SK-N-SH treated with all-trans-retinoic acid at 6 μM for 48 hours (cell line): ENCODE results near the gene GPATCH1.
"Not testable (repeated sequence)": the region's sequence is repeated elsewhere in the genome, so short reads cannot be mapped to it uniquely, and the experiment has no call there.

Source experiments
- ATAC-seq: fragments of 200-7000 bp; cut with Tn5 transposase; 3 replicates; pipeline ENCODE4 v1.9.1; 2020; ENCODE audit warnings: mild to moderate bottlenecking, moderate library complexity
- ARNTL ChIP-seq: fragments of 450-650 bp; formaldehyde crosslinking; IDR thresholded peaks from 2 replicates; pipeline ENCODE4 v1.5.0; 2020; ENCODE audit warnings: low read depth, mild to moderate bottlenecking, moderate library complexity, borderline replicate concordance
- BACH2 ChIP-seq: fragments of 250-450 bp; sonication (Bioruptor Pico); IDR thresholded peaks from 2 replicates; pipeline ENCODE4 v1.9.0; 2021; ENCODE audit warnings: mild to moderate bottlenecking, borderline replicate concordance
- CREB5 ChIP-seq: fragments of 250-450 bp; sonication (Bioruptor Pico); IDR thresholded peaks from 2 replicates; pipeline ENCODE4 v1.5.1; 2020; ENCODE audit warnings: low read depth, mild to moderate bottlenecking, moderate library complexity
- CSDC2 ChIP-seq: fragments of 250-450 bp; sonication (Bioruptor Pico); IDR thresholded peaks from 2 replicates; pipeline ENCODE4 v1.5.0; 2020; ENCODE audit warnings: mild to moderate bottlenecking, moderate library complexity
- CSRNP3 ChIP-seq: fragments of 250-450 bp; sonication (Bioruptor Pico); IDR thresholded peaks from 2 replicates; pipeline ENCODE4 v1.5.1; 2021; ENCODE audit warnings: mild to moderate bottlenecking, moderate library complexity
- ESRRG ChIP-seq: fragments of 250-450 bp; sonication (Bioruptor Pico); IDR thresholded peaks from 2 replicates; pipeline ENCODE4 v1.6.1; 2021; ENCODE audit warnings: mild to moderate bottlenecking
- GLIS3 ChIP-seq: fragments of 250-450 bp; sonication (Bioruptor Pico); IDR thresholded peaks from 2 replicates; pipeline ENCODE4 v1.5.0; 2020; ENCODE audit warnings: mild to moderate bottlenecking, moderate library complexity
- ISL1 ChIP-seq: fragments of 250-450 bp; sonication (Bioruptor Pico); IDR thresholded peaks from 2 replicates; pipeline ENCODE4 v2.1.2; 2022; ENCODE audit warnings: mild to moderate bottlenecking, moderate library complexity
- OSR1 ChIP-seq: fragments of 250-450 bp; sonication (Bioruptor Pico); IDR thresholded peaks from 2 replicates; pipeline ENCODE4 v1.8.0; 2022; ENCODE audit warnings: moderate library complexity, mild to moderate bottlenecking, inconsistent platforms
- PATZ1 ChIP-seq: fragments of 250-450 bp; sonication (Bioruptor Pico); IDR thresholded peaks from 2 replicates; pipeline ENCODE4 v1.8.0; 2020; ENCODE audit warnings: mild to moderate bottlenecking, moderate library complexity, borderline replicate concordance
- RARB ChIP-seq: fragments of 250-450 bp; sonication (Bioruptor Pico); IDR thresholded peaks from 2 replicates; pipeline ENCODE4 v1.8.0; 2021; ENCODE audit warnings: mild to moderate bottlenecking, moderate library complexity
- SNAI2 ChIP-seq: fragments of 250-450 bp; sonication (Bioruptor Pico); IDR thresholded peaks from 2 replicates; pipeline ENCODE4 v1.5.0; 2020; ENCODE audit warnings: mild to moderate bottlenecking, moderate library complexity
- TCF4 ChIP-seq: fragments of 250-450 bp; sonication (Bioruptor Pico); IDR thresholded peaks from 2 replicates; pipeline ENCODE4 v1.8.0; 2021; ENCODE audit warnings: mild to moderate bottlenecking, moderate library complexity, borderline replicate concordance
- TSHZ2 ChIP-seq: fragments of 250-450 bp; sonication (Bioruptor Pico); IDR thresholded peaks from 2 replicates; pipeline ENCODE4 v1.5.0; 2020; ENCODE audit warnings: mild to moderate bottlenecking, moderate library complexity
- ZC3H10 ChIP-seq: fragments of 250-450 bp; sonication (Bioruptor Pico); IDR thresholded peaks from 2 replicates; pipeline ENCODE4 v1.5.1; 2021; ENCODE audit warnings: mild to moderate bottlenecking, moderate library complexity
- ZFP3 ChIP-seq: fragments of 250-450 bp; sonication (Bioruptor Pico); IDR thresholded peaks from 2 replicates; pipeline ENCODE4 v1.5.0; 2020; ENCODE audit warnings: mild to moderate bottlenecking, moderate library complexity
- ZFP30 ChIP-seq: fragments of 450-650 bp; formaldehyde crosslinking; IDR thresholded peaks from 2 replicates; pipeline ENCODE4 v1.5.0; 2022; ENCODE audit warnings: mild to moderate bottlenecking, moderate library complexity
- ZNF565 ChIP-seq: fragments of 450-650 bp; formaldehyde crosslinking; conservative IDR thresholded peaks from 2 replicates; pipeline ENCODE4 v1.5.0; 2020; ENCODE audit warnings: low read depth, mild to moderate bottlenecking, moderate library complexity
- ZNF70 ChIP-seq: fragments of 450-650 bp; formaldehyde crosslinking; IDR thresholded peaks from 2 replicates; pipeline ENCODE4 v1.5.0; 2020; ENCODE audit warnings: mild to moderate bottlenecking, moderate library complexity
- ZNF8 ChIP-seq: fragments of 450-650 bp; formaldehyde crosslinking; IDR thresholded peaks from 2 replicates; pipeline ENCODE4 v1.5.0; 2020; ENCODE audit warnings: mild to moderate bottlenecking, moderate library complexity

GPATCH1 gene

GRCh38 chr19:33080761-33081681 lies at the start of gene GPATCH1:
Gene GPATCH1 (plus strand): TSS chr19:33081181. CDS start chr19:33081194, 13 bp downstream.
- TF ChIP-seq CSDC2, result peak; percentile 47; the same call in 1 of the 2 replicates
- TF ChIP-seq TSHZ2 (CRISPR knock-in tag), result 0 out of 2 replicates have a peak, but pooled peaks have one; percentile 26
- TF ChIP-seq ISL1 (CRISPR knock-in tag), result no peak
- TF ChIP-seq ZNF8 (CRISPR knock-in tag), result no peak
- peak; percentile 91 for ATAC-seq

GRCh38 chr19:33032218-33032781 lies 48.7 kb upstream of the GPATCH1 start:
- ATAC-seq, result no peak
- no peak for TF ChIP-seq CSDC2
- TF ChIP-seq ISL1 (CRISPR knock-in tag), result no peak
- no peak for TF ChIP-seq TSHZ2 (CRISPR knock-in tag)
- no peak for TF ChIP-seq ZFP3
- TF ChIP-seq ZNF565 (CRISPR knock-in tag), result no peak
- TF ChIP-seq ARNTL (CRISPR knock-in tag), result no peak
- no peak for TF ChIP-seq ESRRG (CRISPR knock-in tag)
- no peak for TF ChIP-seq ZC3H10 (CRISPR knock-in tag)
- TF ChIP-seq BACH2, result no peak
- TF ChIP-seq CREB5 (CRISPR knock-in tag), result no peak
- no peak for TF ChIP-seq ZNF70 (CRISPR knock-in tag)
- no peak for TF ChIP-seq CSRNP3 (CRISPR knock-in tag)
- TF ChIP-seq GLIS3 (CRISPR knock-in tag), result no peak
- no peak for TF ChIP-seq ZFP30
- no peak for TF ChIP-seq PATZ1 (CRISPR knock-in tag)
- TF ChIP-seq SNAI2 (CRISPR knock-in tag), result no peak
- TF ChIP-seq TCF4 (CRISPR knock-in tag), result no peak

DNA sequence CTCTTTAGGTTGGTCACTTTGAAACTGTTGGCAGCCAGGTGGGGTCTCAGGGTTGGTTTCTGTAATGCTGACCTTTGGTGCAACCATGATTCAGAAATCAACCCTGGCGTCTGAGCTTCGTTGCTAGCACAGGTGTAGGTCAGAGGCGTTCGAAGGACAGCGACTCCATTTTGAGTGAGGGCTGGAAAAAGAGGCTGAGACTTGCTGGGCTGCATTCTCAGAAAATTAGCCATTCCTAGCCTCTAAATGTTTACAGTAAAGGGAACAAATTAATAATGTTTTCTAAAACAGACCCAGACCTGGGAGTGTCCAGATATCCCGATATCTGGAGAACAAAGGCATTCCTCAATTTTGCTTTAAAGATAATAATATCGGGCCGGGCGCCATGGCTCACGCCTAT lies 45.5 kb upstream of the GPATCH1 start:
- no peak for ATAC-seq
- no peak for TF ChIP-seq OSR1 (CRISPR knock-in tag)
- no peak for TF ChIP-seq ZNF8 (CRISPR knock-in tag)
- no peak for TF ChIP-seq SNAI2 (CRISPR knock-in tag)
- TF ChIP-seq ZNF565 (CRISPR knock-in tag), result no peak
- TF ChIP-seq TSHZ2 (CRISPR knock-in tag), result no peak
- no peak for TF ChIP-seq CSDC2
- TF ChIP-seq ZC3H10 (CRISPR knock-in tag), result no peak
- no peak for TF ChIP-seq RARB (CRISPR knock-in tag)
- TF ChIP-seq BACH2, result no peak
- TF ChIP-seq GLIS3 (CRISPR knock-in tag), result no peak

GRCh38 chr19:33036370-33037167 lies 44.4 kb upstream of the GPATCH1 start:
- not testable (repeated sequence) for ATAC-seq
